ENCODE data around the gene LRRC36.

LRRC36 gene

GRCh38 chr16:67399218-67399733 is 72.7 kb downstream of the LRRC36 start:
- H3K4me3 ChIP-seq, result no peak overlapping the region
- peaks cover 0 to 52% of the 10 kb centered on the region in 2 donors for H3K27me3 ChIP-seq
- H3K36me3 ChIP-seq, result peaks cover 0 to 11% (median 0%) of the 10 kb centered on the region in 3 donors
- peaks cover 0 to 52% (median 24%) of the 10 kb centered on the region in 4 donors for H3K4me1 ChIP-seq
- no peaks in the 10 kb centered on the region for H3K9me3 ChIP-seq
- no peak overlapping the region for H3K27ac ChIP-seq
- intact Hi-C loops (cut with DNase I; ENCODE audit: low total_unique reads), result no loop called here
- TF ChIP-seq, protein P1, sequence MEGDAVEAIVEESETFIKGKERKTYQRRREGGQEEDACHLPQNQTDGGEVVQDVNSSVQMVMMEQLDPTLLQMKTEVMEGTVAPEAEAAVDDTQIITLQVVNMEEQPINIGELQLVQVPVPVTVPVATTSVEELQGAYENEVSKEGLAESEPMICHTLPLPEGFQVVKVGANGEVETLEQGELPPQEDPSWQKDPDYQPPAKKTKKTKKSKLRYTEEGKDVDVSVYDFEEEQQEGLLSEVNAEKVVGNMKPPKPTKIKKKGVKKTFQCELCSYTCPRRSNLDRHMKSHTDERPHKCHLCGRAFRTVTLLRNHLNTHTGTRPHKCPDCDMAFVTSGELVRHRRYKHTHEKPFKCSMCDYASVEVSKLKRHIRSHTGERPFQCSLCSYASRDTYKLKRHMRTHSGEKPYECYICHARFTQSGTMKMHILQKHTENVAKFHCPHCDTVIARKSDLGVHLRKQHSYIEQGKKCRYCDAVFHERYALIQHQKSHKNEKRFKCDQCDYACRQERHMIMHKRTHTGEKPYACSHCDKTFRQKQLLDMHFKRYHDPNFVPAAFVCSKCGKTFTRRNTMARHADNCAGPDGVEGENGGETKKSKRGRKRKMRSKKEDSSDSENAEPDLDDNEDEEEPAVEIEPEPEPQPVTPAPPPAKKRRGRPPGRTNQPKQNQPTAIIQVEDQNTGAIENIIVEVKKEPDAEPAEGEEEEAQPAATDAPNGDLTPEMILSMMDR (IDR thresholded peaks at IDR 0.05), result peak; percentile 38 to 45
- DNase-seq, result no peak

GRCh38 chr16:67399749-67400704 is 73.4 kb downstream of the LRRC36 start:
- Histone ChIP-seq H3K27ac (no peak overlapping the region), H3K27me3 (peaks cover 0 to 47% of the 10 kb centered on the region in 2 donors), H3K4me1 (peaks cover 0 to 48% (median 21%) of the 10 kb centered on the region in 4 donors), H3K9me3 (no peaks in the 10 kb centered on the region), H3K4me3 (no peak overlapping the region), H3K36me3 (peaks cover 0 to 11% (median 0%) of the 10 kb centered on the region in 3 donors)
- TF ChIP-seq, protein P1 (IDR thresholded peaks at IDR 0.05), result peak in 1 of 2 experiments; percentile 0
- intact Hi-C loops (cut with DNase I; ENCODE audit: low total_unique reads), result no loop called here
- DNase-seq, result no peak

- TF ChIP-seq, protein P1 (IDR thresholded peaks at IDR 0.05), result no peak
- Histone ChIP-seq H3K27me3 (peaks cover 0 to 38% of the 10 kb centered on the region in 2 donors), H3K9me3 (no peaks in the 10 kb centered on the region), H3K4me1 (peaks cover 0 to 46% (median 19%) of the 10 kb centered on the region in 4 donors), H3K4me3 (no peak overlapping the region), H3K27ac (no peak overlapping the region), H3K36me3 (peaks cover 0 to 11% (median 0%) of the 10 kb centered on the region in 3 donors)
- no peak for DNase-seq
- intact Hi-C loops (cut with DNase I; ENCODE audit: low total_unique reads), result no loop called here
Measured at GRCh38 chr16:67400901-67401300, 74.3 kb downstream of the LRRC36 start.

GRCh38 chr16:67403976-67404555 is 77.5 kb downstream of the LRRC36 start:
- peaks cover 0 to 35% (median 9%) of the 10 kb centered on the region in 4 donors for H3K4me1 ChIP-seq
- no peak overlapping the region for H3K4me3 ChIP-seq
- peaks cover 0 to 11% (median 0%) of the 10 kb centered on the region in 3 donors for H3K36me3 ChIP-seq
- no peak for DNase-seq
- peaks cover 0 to 12% of the 10 kb centered on the region in 2 donors for H3K27me3 ChIP-seq
- intact Hi-C loops (cut with DNase I; ENCODE audit: low total_unique reads), result no loop called here
- TF ChIP-seq, protein P1 (IDR thresholded peaks at IDR 0.05), result no peak
- no peaks in the 10 kb centered on the region for H3K9me3 ChIP-seq
- no peak overlapping the region for H3K27ac ChIP-seq

DNA sequence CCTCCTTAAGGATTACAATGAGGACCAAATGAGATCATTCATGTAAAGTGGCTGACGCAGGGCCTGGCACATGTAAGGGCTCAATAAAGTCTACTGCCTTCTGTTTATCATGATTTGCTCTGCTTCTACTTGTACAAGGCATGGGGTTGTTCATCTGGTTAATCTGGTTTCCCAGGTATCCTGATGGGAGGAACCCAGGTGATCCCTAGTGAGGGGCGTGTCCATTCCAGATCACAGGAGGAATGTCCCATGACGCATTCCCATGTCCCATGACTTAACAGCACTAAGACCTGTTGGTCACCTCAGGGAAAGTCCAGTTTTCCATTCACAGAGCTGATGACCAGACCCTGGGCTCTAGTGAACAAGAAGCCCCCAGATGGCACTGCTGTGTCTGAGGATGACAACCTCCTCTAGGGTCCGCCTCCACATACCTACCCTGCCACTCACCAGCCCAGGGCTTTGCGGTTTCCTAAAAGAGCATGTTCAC is 78.2 kb downstream of the LRRC36 start:
- H3K9me3 ChIP-seq, result no peaks in the 10 kb centered on the region
- intact Hi-C loops (cut with DNase I; ENCODE audit: low total_unique reads), result no loop called here
- peaks cover 0 to 4% of the 10 kb centered on the region in 2 donors for H3K27me3 ChIP-seq
- DNase-seq, result no peak
- H3K4me3 ChIP-seq, result no peak overlapping the region
- peaks cover 0 to 11% (median 0%) of the 10 kb centered on the region in 3 donors for H3K36me3 ChIP-seq
- H3K27ac ChIP-seq, result no peak overlapping the region
- TF ChIP-seq, protein P1 (IDR thresholded peaks at IDR 0.05), result no peak
- H3K4me1 ChIP-seq, result peaks cover 0 to 28% (median 6%) of the 10 kb centered on the region in 4 donors
